Brain microvascular endothelial cell (primary cell): Measurements from ENCODE around the gene KPRP.

ENCODE experiments used
- DNase-seq: peaks from one replicate; pipeline ENCODE4 v3.0.0-alpha.2; 2020
- H3K27ac ChIP-seq: fragments of 250-450 bp; sonication (Bioruptor Pico); 2 replicates; pipeline ENCODE4 v1.5.1; 2020; ENCODE audit warnings: mild to moderate bottlenecking, moderate library complexity
- H3K27me3 ChIP-seq: fragments of 250-450 bp; sonication (Bioruptor Pico); replicated peaks from 2 replicates; pipeline ENCODE4 v1.5.1; 2020; ENCODE audit warnings: mild to moderate bottlenecking
- H3K36me3 ChIP-seq: fragments of 250-450 bp; sonication (Bioruptor Pico); replicated peaks from 2 replicates; pipeline ENCODE4 v1.5.1; 2020; ENCODE audit warnings: mild to moderate bottlenecking
- H3K4me3 ChIP-seq: 2 replicates; pipeline ENCODE4 v1.5.1; 2011; ENCODE audit warnings: low read depth, mild to moderate bottlenecking, control low read depth, low read length, moderate library complexity
- in situ Hi-C: cut with HindIII; loops from 2 replicates; pipeline ENCODE4 v1.10.0; 2017; ENCODE audit warnings: low sequenced_read_pairs, low pct_ligation_motif_present
- TF ChIP-seq, protein P1 (sequence below): IDR thresholded peaks from 2 replicates; pipeline ENCODE4 v1.5.1; 2011; ENCODE audit warnings: low read depth, mild to moderate bottlenecking, moderate library complexity, low read length, control low read depth, inconsistent platforms; ENCODE audit errors: missing control alignments

Gene KPRP

DNA sequence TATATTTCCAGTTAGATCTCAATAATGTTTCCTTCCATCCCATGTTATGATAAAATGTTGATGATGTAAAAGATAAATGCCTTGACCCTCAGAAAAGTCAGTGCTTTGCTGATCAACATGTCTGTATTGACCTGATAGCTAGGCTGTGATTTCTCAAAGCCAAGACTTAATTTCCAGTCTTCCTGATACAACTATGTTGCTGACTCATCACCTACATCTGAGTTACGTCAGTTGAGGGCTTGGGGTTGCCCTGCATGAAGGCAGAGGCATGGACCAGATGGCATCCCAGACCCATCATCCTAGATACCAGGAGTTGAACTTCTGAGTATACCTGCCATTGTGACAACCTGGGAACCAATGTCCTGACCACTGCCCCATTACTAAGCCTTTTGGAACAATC is 43.5 kb downstream of the KPRP start:
- Histone ChIP-seq H3K27ac (no peak overlapping the region), H3K36me3 (no peaks in the 10 kb centered on the region), H3K4me3 (no peak overlapping the region), H3K27me3 (no peaks in the 10 kb centered on the region)
- in situ Hi-C loops: no loop called here
- TF ChIP-seq, protein P1, sequence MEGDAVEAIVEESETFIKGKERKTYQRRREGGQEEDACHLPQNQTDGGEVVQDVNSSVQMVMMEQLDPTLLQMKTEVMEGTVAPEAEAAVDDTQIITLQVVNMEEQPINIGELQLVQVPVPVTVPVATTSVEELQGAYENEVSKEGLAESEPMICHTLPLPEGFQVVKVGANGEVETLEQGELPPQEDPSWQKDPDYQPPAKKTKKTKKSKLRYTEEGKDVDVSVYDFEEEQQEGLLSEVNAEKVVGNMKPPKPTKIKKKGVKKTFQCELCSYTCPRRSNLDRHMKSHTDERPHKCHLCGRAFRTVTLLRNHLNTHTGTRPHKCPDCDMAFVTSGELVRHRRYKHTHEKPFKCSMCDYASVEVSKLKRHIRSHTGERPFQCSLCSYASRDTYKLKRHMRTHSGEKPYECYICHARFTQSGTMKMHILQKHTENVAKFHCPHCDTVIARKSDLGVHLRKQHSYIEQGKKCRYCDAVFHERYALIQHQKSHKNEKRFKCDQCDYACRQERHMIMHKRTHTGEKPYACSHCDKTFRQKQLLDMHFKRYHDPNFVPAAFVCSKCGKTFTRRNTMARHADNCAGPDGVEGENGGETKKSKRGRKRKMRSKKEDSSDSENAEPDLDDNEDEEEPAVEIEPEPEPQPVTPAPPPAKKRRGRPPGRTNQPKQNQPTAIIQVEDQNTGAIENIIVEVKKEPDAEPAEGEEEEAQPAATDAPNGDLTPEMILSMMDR: no peak
- DNase-seq: no peak

DNA sequence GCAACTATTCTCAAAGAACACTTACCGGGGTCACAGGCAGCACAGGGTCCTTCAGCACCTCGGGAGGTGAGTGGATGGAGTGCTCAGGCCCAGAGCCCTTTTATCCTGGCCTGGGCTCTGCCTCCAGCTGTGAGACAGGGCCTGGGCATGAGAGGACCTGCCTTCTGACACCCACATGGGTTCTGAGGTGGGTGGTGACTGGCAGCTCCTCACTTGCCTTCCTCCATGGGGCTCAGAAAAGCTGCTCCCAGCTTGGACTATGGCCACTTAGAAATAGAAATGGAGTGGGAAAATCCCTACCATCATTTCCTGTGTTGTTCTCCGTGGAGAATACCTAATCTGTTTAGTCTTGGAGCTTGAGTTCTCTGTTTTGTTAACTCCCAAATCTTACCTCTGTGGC is 48.8 kb downstream of the KPRP start, which contains the start of gene LCE1C:
TSS of gene LCE1C (minus strand) at position 76 of the 400 bp plus-strand sequence. CDS start 1,173 bp downstream, outside the sequence.
- Histone ChIP-seq H3K27ac (no peak within 1 kb of the TSS), H3K27me3 (no peaks in the 10 kb centered on the region), H3K4me3 (no peak within 1 kb of the TSS), H3K36me3 (no peaks in the 10 kb centered on the region)
- DNase-seq: no peak
- in situ Hi-C loops: no loop called here
- TF ChIP-seq, protein P1: no peak

DNA sequence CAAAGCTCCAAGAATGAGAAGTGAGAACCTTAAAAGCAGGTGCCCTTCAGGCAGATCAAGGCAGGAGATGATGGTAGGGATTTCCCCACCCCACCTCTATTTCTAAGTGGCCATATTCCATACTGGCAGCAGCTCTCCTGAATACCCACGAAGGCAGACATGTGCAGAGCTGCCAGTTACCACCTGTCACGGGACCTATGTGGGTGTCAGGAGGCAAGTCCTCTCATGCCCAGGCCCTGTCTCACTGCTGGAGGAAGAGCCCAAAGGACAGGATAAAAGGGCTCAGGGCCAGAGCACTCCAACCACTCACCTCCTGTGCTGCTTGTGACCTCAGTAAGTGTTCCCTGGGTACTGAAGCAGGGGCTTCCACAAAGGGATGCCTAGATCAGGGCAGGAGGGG is 53.2 kb downstream of the KPRP start:
- no peak overlapping the region for H3K4me3 ChIP-seq
- in situ Hi-C loops: no loop called here
- H3K36me3 ChIP-seq: no peaks in the 10 kb centered on the region
- TF ChIP-seq, protein P1: no peak
- H3K27ac ChIP-seq: no peak overlapping the region
- H3K27me3 ChIP-seq: no peaks in the 10 kb centered on the region
- DNase-seq: no peak
